HT1080 (cell line): Measurements from ENCODE around the gene MCOLN2. TPM values are rescaled to one million over a fixed set of nuclear protein-coding genes. Genes with fewer than 3 reads are reported as not detected.
"Not testable (repeated sequence)": the region's sequence is repeated elsewhere in the genome, so short reads cannot be mapped to it uniquely, and the experiment has no call there.

Experiments used
- DNase-seq: peaks from one replicate; pipeline ENCODE4 v3.0.0-alpha.2; 2015; ENCODE audit warnings: low read depth
- total RNA-seq: library from RNA; depleted of rRNA; stranded (reverse); fragments of >200 nt; shearing (Covaris generic); gene quantifications from 2 replicates; pipeline ENCODE4 v1.2.3, GENCODE V29; 2014; rRNA removed

Gene MCOLN2
- total RNA-seq, 1 experiment from 2014 or later, result 14.9 TPM

- not testable (repeated sequence) for DNase-seq
Measured at GRCh38 chr1:84902727-84903126, 94.2 kb downstream of the MCOLN2 start.

GRCh38 chr1:84899969-84900368, 96.9 kb downstream of the MCOLN2 start:
- no peak for DNase-seq

- no peak for DNase-seq
Measured at GRCh38 chr1:84896279-84896678, 100.6 kb downstream of the MCOLN2 start.

- DNase-seq, result no peak
Measured at GRCh38 chr1:84892705-84893618, 104.0 kb downstream of the MCOLN2 start, which contains the start of gene LPAR3. Gene LPAR3 (minus strand): TSS chr1:84893206. CDS start chr1:84866120, 27,086 bp downstream.

GRCh38 chr1:84890566-84890965, 106.3 kb downstream of the MCOLN2 start:
- no peak for DNase-seq

GRCh38 chr1:84889437-84889836, 107.5 kb downstream of the MCOLN2 start:
- DNase-seq, result no peak

- DNase-seq, result peak; percentile 85
Measured at GRCh38 chr1:84888753-84889152, 108.2 kb downstream of the MCOLN2 start.

- DNase-seq, result peak; percentile 64
Measured at GRCh38 chr1:84887261-84887934, 109.5 kb downstream of the MCOLN2 start.

- DNase-seq, result no peak
Measured at GRCh38 chr1:84885469-84885868, 111.4 kb downstream of the MCOLN2 start.

- peak; percentile 19 for DNase-seq
Measured at GRCh38 chr1:84884671-84885389, 112.1 kb downstream of the MCOLN2 start.

GRCh38 chr1:84883286-84883685, 113.6 kb downstream of the MCOLN2 start:
- DNase-seq, result peak; percentile 70

GRCh38 chr1:84877592-84877991, 119.3 kb downstream of the MCOLN2 start:
- peak; percentile 74 for DNase-seq

GRCh38 chr1:84876353-84876752, 120.6 kb downstream of the MCOLN2 start:
- DNase-seq, result no peak

Other genes with a start within 250 kb of the MCOLN2 start
- 2.2 and 4.1 TPM in 2 replicates for gene LPAR3, start 103.9 kb downstream of the MCOLN2 start, total RNA-seq
- gene MCOLN3, start 51.4 kb upstream of the MCOLN2 start, total RNA-seq, result 3.7 and 4.1 TPM in 2 replicates
- gene SYDE2, start 203.9 kb upstream of the MCOLN2 start, total RNA-seq, result 2.3 and 3.7 TPM in 2 replicates